ENCODE results near the gene CTNNA3.

CTNNA3 gene

GRCh38 chr10:65911151-65911835 is 1784.7 kb downstream of the CTNNA3 start:
- DNase-seq (ENCODE audit: low read depth), result no peak

DNA sequence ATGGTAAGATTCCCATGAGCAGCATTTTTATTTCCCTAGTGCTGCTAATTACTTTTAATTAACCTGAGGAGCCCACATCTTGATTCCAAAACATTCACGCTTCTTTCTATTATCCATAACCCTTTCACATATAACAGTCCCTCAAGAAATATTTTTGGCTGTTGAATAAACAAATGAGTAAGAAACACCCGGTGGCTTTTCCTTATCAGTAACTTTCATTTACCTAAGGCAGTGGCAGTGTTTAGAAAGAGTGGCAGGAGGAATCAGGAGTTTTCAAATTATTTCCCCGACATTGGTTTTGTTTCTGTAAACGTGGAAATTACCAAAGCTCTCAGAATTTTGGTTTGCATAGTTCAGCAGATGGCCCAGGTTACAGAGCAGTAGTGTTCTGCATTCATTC is 1785.8 kb downstream of the CTNNA3 start:
- DNase-seq (ENCODE audit: low read depth), result no peak

DNA sequence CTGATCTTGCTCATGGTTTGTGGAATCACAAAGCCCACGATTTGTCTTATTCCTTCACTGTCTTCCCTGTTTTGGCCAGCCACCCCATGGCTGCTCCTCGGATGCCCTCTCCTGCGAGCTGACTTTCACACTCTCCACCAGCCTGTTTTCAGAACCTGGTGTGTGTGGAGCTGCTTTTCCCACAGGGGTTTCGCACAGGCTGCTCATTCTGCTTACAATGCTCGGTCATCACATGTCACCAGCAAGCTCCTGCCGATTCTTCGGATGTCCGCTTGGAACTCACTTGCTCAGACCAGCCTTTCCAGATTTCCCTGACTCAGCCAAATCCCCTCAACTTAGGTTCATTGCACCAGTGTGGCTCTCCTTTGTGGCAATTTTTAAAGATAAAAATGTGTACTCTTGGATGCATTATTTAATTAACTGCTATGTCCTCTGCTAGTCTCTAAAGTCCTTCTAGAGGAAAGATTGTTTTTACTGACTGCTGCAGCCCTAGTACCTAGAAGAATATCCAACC is 1788.7 kb downstream of the CTNNA3 start:
- no peak for DNase-seq (ENCODE audit: low read depth)

- DNase-seq (ENCODE audit: low read depth), result no peak
Observed at GRCh38 chr10:65903620-65904019, 1792.4 kb downstream of the CTNNA3 start.

- DNase-seq (ENCODE audit: low read depth), result no peak
Observed at GRCh38 chr10:65900271-65900670, 1795.7 kb downstream of the CTNNA3 start.

- no peak for DNase-seq (ENCODE audit: low read depth)
Observed at GRCh38 chr10:65898055-65898454, 1797.9 kb downstream of the CTNNA3 start.

DNA sequence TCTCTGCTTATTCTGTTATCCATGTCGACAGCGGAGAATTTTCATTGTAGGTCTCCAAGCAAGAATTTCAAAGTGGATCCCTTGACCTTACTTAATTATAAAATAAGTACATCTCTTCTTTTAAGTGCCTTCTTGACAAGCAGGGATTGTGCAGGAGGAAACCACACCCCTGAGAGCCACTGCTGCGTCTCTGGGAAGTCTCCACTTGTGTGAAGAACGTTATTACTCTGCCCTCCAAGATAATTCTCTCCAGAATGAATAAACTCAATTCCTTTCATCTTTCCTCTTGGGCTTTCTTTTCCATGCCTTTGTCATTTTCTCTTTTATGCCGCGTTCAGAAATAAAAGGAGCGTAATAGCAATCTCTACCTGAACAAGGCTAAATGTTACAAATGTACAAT is 1801.0 kb downstream of the CTNNA3 start:
- no peak for DNase-seq (ENCODE audit: low read depth)

GRCh38 chr10:65894379-65894778 is 1801.6 kb downstream of the CTNNA3 start:
- DNase-seq (ENCODE audit: low read depth), result no peak

- DNase-seq (ENCODE audit: low read depth), result no peak
Observed at GRCh38 chr10:65893676-65894075, 1802.3 kb downstream of the CTNNA3 start.

DNA sequence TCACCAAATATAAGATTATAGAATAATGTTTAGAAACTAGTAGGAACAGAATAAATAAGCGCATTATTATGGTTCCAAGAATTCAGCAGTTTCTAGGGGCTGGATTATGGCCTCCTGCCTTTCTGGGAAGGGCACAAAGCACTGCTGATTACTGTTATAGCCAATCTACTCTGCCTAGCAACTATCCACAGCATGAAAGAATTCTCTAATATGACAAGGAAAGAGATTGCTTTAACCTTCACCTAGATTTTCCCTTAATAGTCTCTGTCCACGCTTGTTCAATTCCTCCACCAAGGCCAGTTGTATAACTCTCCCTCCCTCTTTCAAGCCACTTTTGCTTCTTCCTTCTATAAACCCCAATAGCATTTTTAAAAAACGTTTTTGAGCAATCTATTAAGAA is 1803.7 kb downstream of the CTNNA3 start:
- DNase-seq (ENCODE audit: low read depth), result no peak

DNA sequence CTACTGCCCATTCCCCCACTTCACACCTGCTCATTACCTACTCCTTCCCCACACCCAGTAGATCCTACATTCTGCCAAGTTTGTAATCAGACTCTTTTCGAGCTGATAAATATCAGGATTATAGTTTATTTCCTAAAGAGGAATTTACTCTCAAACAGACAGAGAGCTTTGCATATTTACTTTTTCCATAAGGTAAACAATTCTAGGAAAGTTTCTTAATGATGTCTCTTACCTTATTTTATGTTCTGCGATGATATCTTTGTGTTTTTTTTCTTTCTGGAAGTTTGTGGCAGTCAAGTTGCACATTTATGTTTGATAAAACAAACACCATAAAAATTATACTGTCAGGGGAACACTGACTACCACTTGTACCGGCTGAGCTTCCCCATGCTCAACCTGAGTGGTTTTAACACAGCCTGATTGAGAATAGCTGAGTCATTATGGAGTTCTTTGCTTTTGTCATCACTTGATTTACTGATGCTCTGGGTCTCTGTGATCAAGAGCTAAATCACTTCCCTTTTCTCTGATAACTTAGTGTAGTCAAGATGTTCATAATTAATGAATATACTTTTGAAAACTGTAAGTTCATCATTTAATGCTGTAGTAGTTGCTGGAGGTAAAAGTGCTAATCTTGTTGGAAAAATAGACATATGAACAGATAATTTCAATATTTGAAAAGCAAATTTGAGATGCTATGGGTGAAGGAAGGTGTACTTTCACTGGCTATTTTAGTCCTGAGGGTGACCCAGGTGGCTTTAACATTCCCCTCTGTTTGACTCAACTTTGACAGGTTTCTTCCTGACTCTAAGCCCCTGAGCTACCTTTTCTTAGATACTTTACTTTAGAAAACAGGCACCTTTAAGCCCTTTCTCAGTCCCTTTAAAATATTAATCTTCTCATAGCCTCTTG is 1804.7 kb downstream of the CTNNA3 start:
- no peak for DNase-seq (ENCODE audit: low read depth)

- no peak for DNase-seq (ENCODE audit: low read depth)
Observed at GRCh38 chr10:65864529-65864928, 1831.5 kb downstream of the CTNNA3 start.

DNA sequence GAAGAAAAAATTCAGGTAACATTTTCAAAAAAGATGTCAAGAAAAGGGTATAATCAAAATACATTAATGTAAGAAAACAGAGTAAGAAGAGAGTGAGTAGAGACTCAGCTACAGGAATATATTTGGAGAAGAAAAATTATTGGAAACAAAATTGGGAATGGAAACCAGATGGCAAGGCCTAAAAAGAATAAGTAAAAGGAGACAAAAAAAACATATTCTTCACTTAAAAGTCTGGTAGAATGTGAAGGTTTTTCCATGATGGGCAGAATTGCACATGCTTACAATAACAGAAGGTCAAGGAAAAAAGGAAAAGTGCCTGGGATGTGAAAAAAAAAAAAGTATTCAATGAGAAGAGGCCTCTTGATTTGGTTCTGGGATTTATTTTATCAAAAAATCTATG is 1832.0 kb downstream of the CTNNA3 start:
- DNase-seq (ENCODE audit: low read depth), result no peak

All from activated T-helper 9 cell treated with anti-CD3 and anti-CD28 coated beads, Interleukin-2, amount 50 U/mL, for 16 hours (primary cell).